GM23338 (cell line): ENCODE measurements around the gene ALDH16A1.

Experiments used
- CREB1 ChIP-seq: fragments of 250-450 bp; sonication (Bioruptor Pico); IDR thresholded peaks from 2 replicates; pipeline ENCODE4 v1.5.0; 2020; ENCODE audit warnings: low read depth, mild to moderate bottlenecking, moderate library complexity
- CTCF ChIP-seq, 2 experiments: fragments of 200-600 bp in 1 of 2; sonication (generic) in 1 of 2; conservative IDR thresholded peaks; 2 replicates each; pipeline versions ENCODE4 v1.5.1 to v1.6.1; 2016 to 2017; ENCODE audit warnings: antibody characterized with exemption in 2 of 2, low read depth in 2 of 2, mild to moderate bottlenecking in 2 of 2, moderate library complexity in 1 of 2
- ETS1 ChIP-seq: IDR thresholded peaks from 2 replicates; pipeline ENCODE4 v1.6.1; 2016; ENCODE audit warnings: antibody characterized with exemption
- EZH2 ChIP-seq: fragments of 200-600 bp; sonication (generic); IDR thresholded peaks from one replicate; pipeline ENCODE4 v1.8.0; 2017; ENCODE audit warnings: antibody characterized with exemption, mild to moderate bottlenecking, low read depth; ENCODE audit not compliant: unreplicated experiment
- EZH2phosphoT487 ChIP-seq: fragments of 200-600 bp; sonication (generic); IDR thresholded peaks from one replicate; pipeline ENCODE4 v1.8.1; 2018; ENCODE audit warnings: antibody characterized with exemption; ENCODE audit not compliant: unreplicated experiment
- JUNB ChIP-seq: IDR thresholded peaks from one replicate; pipeline ENCODE4 v1.6.1; 2016; ENCODE audit warnings: antibody characterized with exemption; ENCODE audit not compliant: unreplicated experiment
- POLR2AphosphoS5 ChIP-seq: IDR thresholded peaks from 2 replicates; pipeline ENCODE4 v1.6.1; 2016; ENCODE audit warnings: antibody characterized with exemption, low read depth
- REST ChIP-seq: IDR thresholded peaks from one replicate; pipeline ENCODE4 v1.6.1; 2018; ENCODE audit warnings: antibody characterized with exemption; ENCODE audit not compliant: unreplicated experiment
- STAT1 ChIP-seq: IDR thresholded peaks from one replicate; pipeline ENCODE4 v1.6.1; 2016; ENCODE audit warnings: antibody characterized with exemption; ENCODE audit not compliant: unreplicated experiment
- ZNF114 ChIP-seq: fragments of 250-450 bp; sonication (Bioruptor Pico); IDR thresholded peaks from 2 replicates; pipeline ENCODE4 v1.5.0; 2020; ENCODE audit warnings: mild to moderate bottlenecking, moderate library complexity
- ZNF331 ChIP-seq: fragments of 250-450 bp; sonication (Bioruptor Pico); IDR thresholded peaks from 2 replicates; pipeline ENCODE4 v1.5.0; 2020; ENCODE audit warnings: low read depth, mild to moderate bottlenecking, moderate library complexity
- ZNF462 ChIP-seq: fragments of 250-450 bp; sonication (Bioruptor Pico); IDR thresholded peaks from 2 replicates; pipeline ENCODE4 v1.5.0; 2020; ENCODE audit warnings: mild to moderate bottlenecking, moderate library complexity

- no peak for TF ChIP-seq CTCF (conservative IDR thresholded peaks at IDR 0.05; ENCODE audit: low read depth in 2 of 2)
- no peak for TF ChIP-seq EZH2
- no peak for TF ChIP-seq ZNF331
- TF ChIP-seq EZH2phosphoT487, result no peak
- TF ChIP-seq CREB1, result no peak
- no peak for TF ChIP-seq JUNB
- no peak for TF ChIP-seq ETS1
- TF ChIP-seq POLR2AphosphoS5, result no peak
- TF ChIP-seq REST, result no peak
- TF ChIP-seq ZNF114 (CRISPR knock-in tag), result no peak
- no peak for TF ChIP-seq STAT1
- TF ChIP-seq ZNF462 (CRISPR knock-in tag), result no peak
Observed at GRCh38 chr19:49434907-49435583, 18.0 kb upstream of the ALDH16A1 start.
